Measurements from ENCODE around the gene ZNF44.
A peak's percentile ranks its signal among the peaks of the same experiment; 100 is the strongest.
"Not testable (repeated sequence)": the region's sequence is repeated elsewhere in the genome, so short reads cannot be mapped to it uniquely, and the experiment has no call there.

Gene ZNF44

DNA sequence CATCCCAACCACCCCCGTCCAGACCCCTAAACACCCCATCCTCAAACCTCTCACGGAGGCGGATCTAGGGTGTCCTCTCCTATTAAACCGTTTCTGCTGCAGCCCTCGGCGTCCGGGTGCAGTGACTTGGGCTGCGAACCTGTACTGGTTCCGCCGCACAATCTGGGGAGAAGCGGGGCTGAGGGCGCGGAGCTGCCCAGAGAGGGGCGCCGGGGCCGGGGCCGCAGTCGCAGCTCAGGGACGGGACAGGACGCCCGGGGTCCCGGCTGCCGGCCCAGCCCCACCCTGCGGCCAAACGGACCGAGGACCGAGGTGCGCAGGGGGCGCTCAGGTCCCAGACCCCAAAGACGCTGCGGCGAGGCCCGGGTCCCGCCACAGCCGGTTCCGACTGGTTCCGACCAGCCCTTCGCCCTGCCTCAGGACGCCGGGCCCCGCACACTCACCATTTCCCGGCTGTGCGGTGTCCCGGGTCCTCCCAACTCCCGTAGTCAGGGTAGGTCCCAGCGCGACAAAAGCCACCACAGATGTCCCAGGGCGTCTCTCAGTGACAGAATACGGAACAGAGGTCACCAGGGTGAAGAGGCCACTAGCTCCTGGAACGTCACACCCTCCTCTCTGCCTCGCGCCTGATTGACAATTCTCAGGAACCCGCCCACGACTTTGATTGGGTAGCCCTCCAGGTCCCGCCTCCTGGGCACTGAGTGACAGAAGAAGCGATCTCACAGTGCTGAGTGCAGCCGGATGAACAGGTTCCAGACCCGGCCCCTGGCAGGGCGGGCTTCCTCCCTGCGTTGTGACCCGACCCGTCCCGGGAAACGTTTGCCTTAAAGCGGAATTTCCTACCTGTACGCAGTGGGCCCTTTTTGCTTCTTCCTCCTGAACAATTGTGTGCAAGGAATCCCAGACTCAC lies at the start of gene ZNF44:
TSS of gene ZNF44 (minus strand) at position 635 of the 910 bp plus-strand sequence. CDS start at position 446, 189 bp downstream.
- peak; percentile 97 for DNase-seq

DNA sequence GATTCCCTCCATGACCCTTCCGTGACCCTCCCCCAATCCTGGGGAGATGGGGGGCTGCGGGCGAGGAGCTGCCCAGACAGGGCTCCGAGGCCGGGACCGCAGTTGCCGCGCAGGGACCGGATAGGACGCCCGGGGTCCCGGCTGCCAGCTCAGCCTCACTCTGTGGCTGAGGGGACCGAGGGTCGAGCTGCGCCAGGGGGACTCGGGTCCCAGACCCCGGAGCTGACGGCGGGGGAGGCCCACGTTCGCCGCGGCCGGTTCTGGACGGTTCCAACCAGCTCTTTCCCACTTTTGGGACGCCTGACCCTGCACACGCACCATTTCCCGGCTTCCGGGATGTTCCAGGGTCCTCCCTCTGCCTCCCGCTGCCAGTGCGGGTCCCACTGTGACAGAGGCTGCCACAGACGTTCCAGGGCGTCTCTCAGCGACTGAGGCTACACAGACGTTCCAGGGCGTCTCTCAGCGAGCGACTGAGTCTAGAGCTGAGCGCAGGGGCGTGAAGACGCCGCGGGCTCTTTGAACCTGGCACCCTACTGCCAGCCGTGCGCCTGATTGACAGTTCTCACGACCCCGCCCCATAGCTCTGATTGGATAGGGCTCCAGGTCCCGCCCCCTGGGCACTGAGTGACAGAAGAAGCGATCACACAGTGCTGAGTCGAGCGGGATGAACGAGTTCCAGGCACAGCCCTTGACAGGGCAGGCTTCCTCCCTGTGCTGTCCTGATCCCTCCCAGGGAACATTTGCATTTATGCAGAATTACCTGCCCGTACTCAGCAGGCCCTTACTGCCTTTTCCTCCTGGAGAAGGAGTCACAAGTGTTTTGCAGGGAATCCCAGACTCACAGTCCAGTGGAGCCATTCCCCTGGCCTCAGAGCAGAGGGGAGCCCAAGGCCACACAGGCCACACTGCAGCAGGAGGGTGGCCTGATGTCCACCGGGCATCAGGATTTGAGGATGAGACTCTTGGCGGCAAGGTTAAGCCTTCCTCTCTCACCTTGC lies 38.8 kb upstream of the ZNF44 start, which contains the start of gene ZNF563:
TSS of gene ZNF563 (minus strand) at position 472 of the 998 bp plus-strand sequence. CDS start at position 321, 151 bp downstream.
- DNase-seq: peak; percentile 99 to 100

DNA sequence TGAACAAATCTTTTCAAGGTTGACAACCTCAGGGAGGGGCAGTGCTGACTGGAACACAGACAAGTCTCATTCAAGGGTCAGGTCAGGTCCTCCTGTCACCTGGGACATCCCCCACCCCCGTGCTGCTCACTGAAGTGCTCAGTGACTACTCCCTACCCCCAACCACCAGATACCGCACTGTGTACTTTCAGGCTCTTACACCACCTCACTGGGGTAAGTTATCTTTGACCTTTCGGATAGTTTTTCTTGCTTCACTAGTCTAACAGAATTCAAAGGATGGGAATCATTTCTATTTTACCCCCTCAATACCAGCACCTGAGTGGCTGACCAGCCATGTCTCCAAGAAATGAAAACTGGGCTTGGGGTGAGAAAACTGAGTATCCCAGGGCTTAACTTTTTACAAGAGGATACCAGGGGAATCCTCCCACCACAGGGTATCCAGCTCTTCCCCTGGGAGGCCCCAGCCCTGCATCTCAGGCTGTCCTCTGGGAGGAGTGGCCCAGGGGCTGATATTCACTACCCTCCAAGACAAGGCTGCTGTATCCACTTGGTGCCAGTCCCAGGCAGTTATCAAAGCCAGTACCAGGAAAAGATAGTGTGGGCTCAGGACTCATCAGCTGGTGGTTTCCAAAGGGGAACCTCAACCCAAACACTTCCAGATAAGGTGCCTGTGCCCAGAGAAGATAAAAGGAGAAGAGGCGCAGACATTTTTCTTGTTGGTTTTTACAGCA lies 36.7 kb upstream of the ZNF44 start:
- DNase-seq: peak; percentile 81 to 85

DNA sequence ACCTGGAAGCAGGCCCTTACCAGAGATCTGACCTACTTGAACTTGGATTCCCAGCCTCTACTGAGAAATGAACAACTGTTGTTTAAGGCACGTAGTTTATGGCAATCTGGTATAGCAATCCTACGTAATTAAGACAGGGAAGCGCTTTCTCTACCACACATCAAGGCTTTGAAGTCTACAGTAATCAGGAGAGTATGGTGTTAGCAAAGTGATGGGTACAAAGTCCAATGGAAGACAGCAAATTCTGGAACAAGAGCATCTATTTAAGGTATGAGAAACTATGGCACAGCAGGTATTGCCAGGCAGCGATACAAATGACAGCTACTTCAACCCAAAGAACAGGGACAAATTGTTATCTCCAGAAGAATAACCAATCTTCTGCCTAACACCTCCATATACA lies 35.7 kb upstream of the ZNF44 start:
- no peak for DNase-seq

DNA sequence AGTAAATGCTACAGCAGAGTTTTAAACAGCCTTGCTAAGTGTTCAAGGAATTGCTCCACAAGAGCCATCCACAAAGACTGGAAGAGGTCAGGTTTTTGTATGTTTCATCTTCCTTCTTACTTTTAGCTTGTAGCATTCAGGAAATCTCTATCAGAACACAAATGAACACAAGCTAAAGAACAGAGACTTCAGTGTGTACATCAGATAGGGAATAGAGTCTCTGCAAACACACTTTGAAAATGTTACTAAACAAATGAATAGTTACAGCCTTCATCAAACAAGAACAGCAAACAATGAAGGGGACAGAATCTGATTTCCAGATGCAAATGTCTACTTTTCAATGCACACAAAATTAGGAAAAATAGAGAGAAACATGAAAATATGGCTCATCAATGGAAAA lies 31.0 kb upstream of the ZNF44 start:
- no peak for DNase-seq

DNA sequence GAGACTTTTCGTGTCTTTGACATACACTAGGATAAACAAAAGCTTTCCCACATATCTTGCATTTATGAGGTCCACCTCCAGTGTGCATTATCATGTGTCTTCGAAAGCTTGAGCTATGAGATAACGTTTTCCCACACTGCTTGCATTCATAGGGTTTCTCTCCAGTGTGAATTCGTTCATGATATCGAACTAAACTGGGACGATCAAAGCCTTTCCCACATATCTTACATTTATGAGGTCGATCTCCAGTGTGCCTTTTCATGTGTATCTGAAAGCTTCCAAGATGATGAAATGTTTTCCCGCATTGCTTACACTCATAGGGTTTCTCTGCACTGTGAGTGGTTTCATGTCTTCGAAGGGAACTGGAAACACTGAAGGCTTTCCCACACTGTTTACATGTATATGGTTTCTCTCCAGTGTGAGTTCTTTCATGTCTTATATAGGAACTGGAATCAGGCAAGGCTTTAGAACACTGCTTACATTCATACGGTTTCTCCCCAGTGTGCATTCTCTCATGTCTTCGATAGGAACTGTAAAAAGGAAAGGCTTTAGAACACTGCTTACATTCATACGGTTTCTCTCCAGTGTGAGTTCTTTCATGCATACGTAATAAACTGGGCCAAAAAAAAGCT lies 24.2 kb upstream of the ZNF44 start:
- DNase-seq: no peak

DNA sequence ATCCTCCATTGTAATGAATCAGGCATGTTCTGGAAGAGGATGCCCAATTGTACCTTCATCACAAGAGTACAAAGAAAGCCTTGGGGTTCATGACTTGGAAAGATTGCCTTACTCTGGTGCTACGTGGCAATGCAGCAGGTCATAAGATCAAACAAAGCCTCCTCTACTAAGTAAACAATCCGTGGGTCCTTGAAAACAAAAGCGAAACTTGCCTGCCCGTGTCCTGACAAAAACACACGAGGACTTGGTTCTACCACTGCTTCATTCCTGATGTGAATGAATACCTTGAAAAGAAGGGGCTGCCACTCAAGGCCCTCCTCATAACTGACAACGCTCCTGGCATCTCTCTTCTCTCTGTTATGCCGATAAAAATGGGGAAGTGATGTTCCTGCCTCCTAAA lies 19.9 kb upstream of the ZNF44 start:
- no peak for DNase-seq

DNA sequence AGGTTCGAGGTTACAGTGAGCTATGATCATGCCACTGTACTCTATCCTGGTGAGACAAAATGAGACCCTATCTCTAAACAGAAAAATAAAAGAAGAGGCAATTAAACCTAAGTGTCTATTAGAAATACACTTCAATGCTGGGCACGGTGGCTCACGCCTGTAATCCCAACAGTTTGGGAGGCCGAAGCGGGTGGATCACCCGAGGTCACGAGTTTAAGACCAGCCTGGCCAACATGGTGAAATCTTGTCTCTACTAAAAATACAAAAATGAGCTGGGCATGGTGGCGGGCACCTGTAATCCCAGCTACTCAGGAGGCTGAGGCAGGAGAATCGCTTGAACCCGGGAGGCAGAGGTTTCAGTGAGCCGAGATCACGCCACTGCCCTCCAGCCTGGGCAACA lies 14.2 kb upstream of the ZNF44 start:
- DNase-seq: not testable (repeated sequence)

DNA sequence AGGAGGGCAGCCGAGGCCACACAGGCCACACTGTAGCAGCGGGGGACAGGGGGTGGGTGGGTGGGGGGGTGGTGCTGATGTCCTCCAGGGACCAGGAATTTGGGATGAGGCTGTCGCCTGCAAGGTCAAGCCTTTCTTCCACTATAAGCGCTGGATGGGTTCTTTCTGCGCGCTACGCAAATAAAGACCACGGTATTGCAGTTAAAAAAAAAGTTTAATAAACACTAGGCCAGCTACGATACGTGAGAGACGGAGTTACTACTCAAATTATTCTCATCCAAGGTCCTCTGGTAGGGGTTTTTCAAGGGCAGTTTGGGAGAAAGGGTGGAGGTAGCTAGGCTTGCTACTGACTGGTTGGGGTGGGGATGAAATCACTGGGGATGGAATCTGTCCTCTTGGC lies 508 bp upstream of the ZNF44 start:
- DNase-seq: no peak

DNA sequence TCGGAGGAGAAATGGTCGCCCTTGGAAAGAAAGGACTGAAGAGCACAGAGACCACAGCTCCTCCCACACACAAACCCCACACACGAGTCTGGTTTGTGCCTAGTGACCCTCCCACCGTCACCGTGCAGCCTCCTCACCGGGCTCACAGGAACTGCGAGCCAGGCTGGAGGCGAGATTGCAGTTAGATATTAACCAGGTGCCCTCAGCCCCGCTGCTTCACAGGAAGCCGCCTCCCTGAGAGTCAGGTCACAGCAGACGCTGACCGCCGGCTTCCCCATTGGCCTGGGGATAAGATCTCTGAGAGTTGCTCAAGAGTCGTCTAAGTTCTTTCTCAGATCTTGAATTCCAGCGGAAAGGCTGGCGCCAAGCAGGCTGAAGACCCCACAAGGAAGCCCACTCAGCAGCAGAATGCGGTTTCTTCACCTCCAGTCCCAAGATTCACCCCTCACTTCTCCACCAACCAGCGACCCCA lies 870 bp downstream of the ZNF44 start:
- peak; percentile 52 to 53 for DNase-seq

DNA sequence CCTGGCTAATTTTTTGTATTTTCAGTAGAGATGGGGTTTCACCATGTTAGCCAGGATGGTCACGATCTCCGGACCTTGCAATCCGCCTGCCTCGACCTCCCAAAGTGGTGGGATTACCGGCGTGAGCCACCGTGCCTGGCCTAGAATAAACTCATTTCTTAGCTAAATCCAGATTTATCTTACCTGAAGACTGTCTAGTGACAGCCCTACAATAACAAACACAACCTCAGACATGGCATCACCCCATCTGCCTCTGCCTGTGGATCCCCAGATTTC lies 5.0 kb downstream of the ZNF44 start:
- DNase-seq: no peak

DNA sequence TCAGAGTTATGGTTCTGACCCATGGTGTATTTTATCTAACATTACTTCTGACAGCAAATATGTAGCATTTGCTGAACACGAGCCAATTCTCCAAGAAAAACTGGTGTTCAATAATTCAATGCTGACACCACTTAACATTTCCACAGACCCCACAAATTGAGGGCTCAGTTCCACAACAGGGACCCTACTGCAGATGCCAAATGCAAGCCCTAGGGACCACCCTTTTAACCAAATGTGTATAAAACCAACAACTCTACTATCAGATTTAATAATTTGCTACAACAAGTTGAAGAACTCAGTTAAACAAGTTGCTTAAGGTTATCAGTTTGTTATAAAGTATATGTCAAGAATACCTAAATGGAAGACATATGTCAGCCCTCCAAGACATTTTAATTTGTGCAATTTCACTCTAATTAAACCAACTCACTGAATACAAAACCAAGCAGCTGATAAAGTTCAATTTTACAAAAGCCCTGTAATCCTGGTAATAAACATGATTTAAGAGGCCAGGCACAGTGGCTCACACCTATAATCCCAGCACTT lies 6.7 kb downstream of the ZNF44 start:
- no peak for DNase-seq

DNA sequence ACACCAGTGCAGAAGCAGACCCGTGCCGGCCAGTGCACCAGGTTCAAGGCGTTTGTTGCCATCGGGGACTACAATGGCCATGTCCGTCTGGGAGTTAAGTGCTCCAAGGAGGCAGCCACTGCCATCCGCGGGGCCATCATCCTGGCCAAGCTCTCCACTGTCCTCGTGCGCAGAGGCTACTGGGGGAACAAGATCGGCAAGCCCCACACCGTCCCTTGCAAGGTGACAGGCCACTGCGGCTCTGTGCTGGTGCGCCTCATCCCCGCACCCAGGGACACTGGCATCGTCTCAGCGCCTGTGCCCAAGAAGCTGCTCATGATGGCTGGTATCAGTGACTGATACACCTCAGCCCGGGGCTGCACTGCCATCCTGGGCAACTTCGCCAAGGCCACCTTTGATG lies 10.1 kb downstream of the ZNF44 start:
- no peak for DNase-seq

DNA sequence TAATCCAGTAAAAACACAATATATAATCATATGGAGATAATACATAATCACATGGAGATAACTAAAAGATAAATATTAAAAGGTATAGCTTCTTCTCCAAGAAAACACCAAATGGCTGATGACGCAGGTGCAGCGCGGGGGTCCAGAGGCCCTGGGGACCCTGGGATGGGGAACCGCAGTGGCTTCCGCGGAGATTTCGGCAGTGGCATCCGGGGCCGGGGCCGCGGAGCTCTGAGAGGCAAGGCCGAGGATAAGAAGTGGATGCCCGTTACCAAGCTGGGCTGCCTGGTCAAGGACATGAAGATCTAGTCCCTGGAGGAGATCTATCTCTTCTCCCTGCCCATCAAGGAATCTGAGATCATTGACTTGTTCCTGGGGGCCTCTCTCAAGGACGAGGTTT lies 10.5 kb downstream of the ZNF44 start:
- no peak for DNase-seq

DNA sequence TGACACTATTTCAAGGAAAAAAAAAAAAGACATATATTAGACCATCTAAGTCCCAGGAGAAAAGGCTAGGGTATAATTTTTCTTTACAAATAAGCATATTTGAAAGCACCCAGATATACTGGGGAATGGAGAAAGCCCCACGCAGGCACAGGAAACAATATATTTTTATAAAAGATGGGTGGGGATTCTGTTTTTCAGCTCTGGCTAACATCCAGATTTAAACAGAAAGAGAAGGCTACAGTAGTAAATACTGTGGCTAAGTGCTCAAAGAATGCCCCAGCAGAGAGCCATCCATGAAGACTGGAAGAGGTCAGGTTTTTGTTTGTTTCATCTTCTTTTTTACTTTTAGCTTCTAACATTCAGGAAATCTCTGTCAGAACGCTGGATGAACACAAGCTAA lies 16.0 kb downstream of the ZNF44 start:
- no peak for DNase-seq

DNA sequence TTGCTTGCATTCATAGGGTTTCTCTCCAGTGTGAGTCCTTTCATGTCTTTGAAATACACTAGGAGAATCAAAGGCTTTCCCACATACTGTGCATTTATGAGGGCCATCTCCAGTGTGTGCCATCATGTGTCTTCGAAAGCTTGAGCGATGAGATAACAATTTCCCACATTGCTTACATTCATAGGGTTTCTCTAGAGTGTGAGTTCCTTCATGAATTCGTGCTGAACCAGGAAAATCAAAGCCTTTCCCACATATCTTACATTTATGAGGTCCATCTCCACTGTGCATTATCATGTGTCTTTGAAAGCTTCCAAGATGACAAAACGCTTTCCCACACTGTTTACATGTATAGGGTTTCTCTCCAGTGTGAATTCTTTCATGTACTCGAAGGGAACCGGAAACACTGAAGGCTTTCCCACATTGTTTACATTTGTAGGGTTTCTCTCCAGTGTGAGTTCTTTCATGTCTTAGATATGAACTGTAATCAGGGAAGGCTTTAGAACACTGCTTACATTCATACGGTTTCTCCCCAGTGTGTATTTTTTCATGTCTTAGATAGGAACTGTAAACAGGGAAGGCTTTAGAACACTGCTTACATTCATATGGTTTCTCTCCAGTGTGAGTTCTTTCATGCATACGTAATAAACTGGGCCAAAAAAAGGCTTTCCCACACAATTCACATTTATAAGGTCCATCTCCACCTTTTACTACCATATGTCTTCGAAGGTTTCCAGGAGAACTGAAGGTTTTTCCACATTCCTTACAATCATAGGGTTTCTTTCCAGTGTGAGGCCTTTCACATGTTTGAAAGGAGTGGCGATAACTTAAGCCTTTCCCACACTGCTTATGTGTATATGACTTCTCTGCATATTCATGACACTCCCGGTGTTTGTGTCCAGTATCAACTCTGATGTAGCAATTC lies 21.4 kb downstream of the ZNF44 start:
- no peak for DNase-seq

DNA sequence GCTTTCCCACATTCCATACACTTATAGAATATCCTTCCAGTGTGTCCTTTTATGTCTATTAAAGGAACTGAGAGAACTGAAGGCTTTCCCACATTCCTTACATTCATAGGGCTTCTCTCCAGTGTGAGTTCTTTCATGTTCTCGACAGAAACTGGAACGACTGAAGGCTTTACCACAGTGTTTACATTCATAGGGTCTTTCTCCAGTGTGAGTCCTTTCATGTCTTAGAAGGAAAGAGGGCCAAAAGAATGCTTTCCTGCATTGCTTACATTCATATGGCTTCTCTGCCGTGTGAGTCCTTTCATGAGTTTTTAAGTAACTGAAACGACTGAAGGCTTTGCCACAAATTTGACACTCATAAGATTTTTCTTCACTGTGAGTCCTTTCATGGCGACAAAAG lies 22.3 kb downstream of the ZNF44 start:
- no peak for DNase-seq

DNA sequence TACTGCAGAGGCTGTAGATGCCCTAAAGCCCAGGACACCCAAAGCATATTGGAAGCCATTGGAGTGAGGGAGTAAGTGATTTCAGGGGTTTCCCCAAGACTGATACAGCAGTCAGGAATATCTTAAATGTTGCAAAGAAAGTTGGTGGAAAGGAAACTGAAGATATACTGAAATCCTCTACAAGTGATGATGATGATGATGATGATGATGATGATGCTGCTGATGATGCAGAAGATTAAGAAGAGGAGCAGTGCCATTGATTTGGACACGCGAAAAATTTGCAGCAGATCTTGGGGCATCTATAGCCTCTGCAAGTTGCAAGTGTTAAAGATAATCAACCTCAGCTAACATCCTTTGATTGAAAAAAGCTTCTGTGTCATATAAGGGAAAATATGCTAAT lies 23.8 kb downstream of the ZNF44 start:
- DNase-seq: no peak

DNA sequence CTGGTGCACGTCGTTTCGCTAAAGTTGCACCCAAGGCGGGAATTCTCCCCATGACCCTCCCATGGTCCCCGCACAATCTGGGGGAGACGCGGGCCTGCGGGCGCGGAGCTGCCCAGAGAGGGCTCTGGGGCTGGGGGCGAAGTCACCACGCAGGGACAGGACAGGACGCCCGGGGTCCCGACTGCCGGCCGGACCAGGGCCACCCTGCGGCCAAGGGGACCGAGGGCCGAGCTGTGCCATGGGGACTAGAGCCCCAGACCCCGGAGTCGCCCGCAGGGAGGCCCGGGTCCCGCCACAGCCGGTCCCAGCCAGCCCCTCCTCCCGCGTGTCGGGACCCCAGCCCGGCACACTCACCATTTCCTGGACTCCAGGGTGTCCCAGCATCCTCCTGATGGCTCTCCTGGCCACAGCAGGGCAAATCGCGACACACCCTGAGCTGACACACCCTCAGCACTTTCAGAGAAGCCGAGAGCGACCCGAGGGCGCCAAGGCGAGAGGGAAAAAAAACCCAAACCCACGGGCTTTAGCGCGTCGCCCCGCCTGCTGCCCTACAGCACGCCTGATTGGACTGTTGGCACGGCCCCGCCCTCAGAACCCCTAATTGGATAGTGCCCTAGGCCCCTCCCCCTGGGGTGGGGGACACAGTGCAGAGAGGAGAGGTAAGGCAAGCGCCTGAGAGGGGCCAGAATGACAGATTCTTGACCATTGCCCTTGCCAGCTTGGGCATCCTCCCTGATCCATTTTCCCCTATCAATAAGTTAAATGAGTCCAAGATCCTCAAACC lies 28.6 kb downstream of the ZNF44 start:
- no peak for DNase-seq

DNA sequence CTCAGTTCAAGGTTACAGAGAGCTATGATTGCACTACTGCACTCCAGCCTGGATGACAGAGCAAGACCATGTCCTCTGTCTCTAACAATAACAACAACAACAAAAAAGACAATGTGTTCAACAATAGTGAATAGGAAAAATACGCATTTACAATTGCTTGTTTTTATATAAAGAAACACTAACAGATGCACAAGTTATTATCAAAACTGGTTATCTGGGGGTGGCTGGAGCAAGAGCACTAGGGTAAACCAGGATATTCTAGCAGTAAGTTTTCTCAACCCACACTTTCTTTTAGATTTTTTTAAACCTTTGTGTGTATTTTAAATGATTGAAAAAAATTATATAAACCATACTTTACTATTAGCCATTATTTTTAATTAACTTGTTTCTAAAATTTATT lies 33.1 kb downstream of the ZNF44 start:
- DNase-seq: no peak

All from activated T-cell treated with anti-CD3 and anti-CD28 coated beads, Interleukin-2, amount 50 U/mL, for 48 hours (primary cell).